ENCODE data around the gene CBY3. TPM values are rescaled to one million over a fixed set of nuclear protein-coding genes. Genes with fewer than 3 reads are reported as not detected.
"Not testable (repeated sequence)": the region's sequence is repeated elsewhere in the genome, so short reads cannot be mapped to it uniquely, and the experiment has no call there.

CBY3 gene
- total and polyA plus RNA-seq, 2 of the 4 experiments (the other 2 are of a cell fraction): 0.18 TPM; not detected in 1

DNA sequence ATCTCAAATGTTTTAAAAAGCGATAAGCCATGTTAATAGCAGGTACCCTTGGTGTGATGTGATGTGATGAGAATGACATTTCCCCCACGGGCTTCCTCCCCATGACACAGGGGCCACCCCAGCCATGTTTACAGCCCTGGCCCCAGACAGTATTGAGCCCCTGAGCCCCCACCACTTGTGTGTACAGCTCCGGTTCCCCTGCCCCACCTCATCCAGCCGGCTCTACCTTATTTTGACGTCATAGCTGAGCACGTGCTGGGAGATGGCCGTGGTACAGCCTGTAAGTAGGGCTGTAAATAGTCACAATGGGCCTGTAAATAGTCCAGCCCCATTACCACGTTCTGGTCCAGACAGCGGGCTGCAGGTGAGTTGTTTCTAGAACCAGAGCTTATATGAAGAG, 32.4 kb downstream of the CBY3 start:
- in situ Hi-C loops (cut with MboI; ENCODE audit: low sequenced_read_pairs) (no loop called here), intact Hi-C loops (cut with micrococcal nuclease) (no loop called here), dilution Hi-C loops (cut with HindIII; ENCODE audit: low sequenced_read_pairs, unreplicated experiment) (no loop called here)
- Histone ChIP-seq H3K18ac (ENCODE audit: low read depth, low read length) (no peak overlapping the region), H4K5ac (ENCODE audit: low read depth, low read length) (no peak overlapping the region), H3K23ac (ENCODE audit: low read depth, low read length) (no peak overlapping the region), H3K14ac (replicated peaks; ENCODE audit: low read depth, low read length) (no peak overlapping the region), H3K9me1 (ENCODE audit: insufficient read depth, low read length) (no peaks in the 10 kb centered on the region), H4K20me1 (ENCODE audit: insufficient read depth, low read length) (no peaks in the 10 kb centered on the region), H4K8ac (ENCODE audit: low read depth in 2 of 2, low read length in 2 of 2) (no peak overlapping the region), H2AFZ (replicated peaks; ENCODE audit: low read length, poor library complexity) (no peak overlapping the region), H3K4me2 (ENCODE audit: low read depth, low read length) (no peak overlapping the region), H2BK120ac (ENCODE audit: low read depth, low read length) (no peak overlapping the region), H3K27me3 (ENCODE audit: control insufficient read depth, insufficient read depth, low read length) (peaks cover 11% of the 10 kb centered on the region), H3K4ac (ENCODE audit: low read depth, low read length) (no peak overlapping the region), H4K91ac (ENCODE audit: insufficient read depth, low read depth, low read length) (no peak overlapping the region), H3K79me1 (ENCODE audit: low read depth in 1 of 2, low read length in 2 of 2) (no peaks in the 10 kb centered on the region), H2AK9ac (replicated peaks; ENCODE audit: low read depth, low read length, poor library complexity) (no peak overlapping the region), H3K36me3 (ENCODE audit: control insufficient read depth, insufficient read depth, low read length) (no peaks in the 10 kb centered on the region), H3K4me1 (ENCODE audit: control insufficient read depth, insufficient read depth, low read length) (no peaks in the 10 kb centered on the region), H2AK5ac (ENCODE audit: low read depth, low read length) (no peak overlapping the region), H2BK15ac (ENCODE audit: low read depth, low read length) (no peak overlapping the region), H3K4me3 (ENCODE audit: insufficient read depth, low read depth, low read length) (no peak overlapping the region), H2BK5ac (ENCODE audit: low read depth, low read length, poor library complexity, severe bottlenecking) (no peak overlapping the region), H3K56ac (ENCODE audit: extremely low read depth, insufficient read depth, low read length) (no peak overlapping the region), H3K27ac (ENCODE audit: insufficient read depth, low read length) (no peak overlapping the region), H3K9me3 (ENCODE audit: control insufficient read depth, insufficient read depth, low read length) (no peaks in the 10 kb centered on the region), H2BK20ac (ENCODE audit: low read depth, low read length) (no peak overlapping the region), H3K9ac (ENCODE audit: low read depth, low read length) (no peak overlapping the region)
- 48% methylated on average over 3 of the region's 9 CpGs; no CpG with 5 or more reads in 1 of the 2 experiments for WGBS, 2 experiments (ENCODE audit: extremely low coverage in 2 of 2, insufficient read length in 1 of 2)
- DNase-seq (no peak), ATAC-seq (ENCODE audit: low read depth) (no peak)
- BruUV-seq (replicated peaks): no TSS peak
- no peak for TF ChIP-seq MAZ (IDR thresholded peaks at IDR 0.05; ENCODE audit: borderline replicate concordance, low read depth, low read length)
- TF ChIP-seq, protein P1, sequence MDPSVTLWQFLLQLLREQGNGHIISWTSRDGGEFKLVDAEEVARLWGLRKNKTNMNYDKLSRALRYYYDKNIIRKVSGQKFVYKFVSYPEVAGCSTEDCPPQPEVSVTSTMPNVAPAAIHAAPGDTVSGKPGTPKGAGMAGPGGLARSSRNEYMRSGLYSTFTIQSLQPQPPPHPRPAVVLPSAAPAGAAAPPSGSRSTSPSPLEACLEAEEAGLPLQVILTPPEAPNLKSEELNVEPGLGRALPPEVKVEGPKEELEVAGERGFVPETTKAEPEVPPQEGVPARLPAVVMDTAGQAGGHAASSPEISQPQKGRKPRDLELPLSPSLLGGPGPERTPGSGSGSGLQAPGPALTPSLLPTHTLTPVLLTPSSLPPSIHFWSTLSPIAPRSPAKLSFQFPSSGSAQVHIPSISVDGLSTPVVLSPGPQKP (IDR thresholded peaks at IDR 0.05; ENCODE audit: borderline replicate concordance, low read depth, low read length): no peak
- ChIA-PET CTCF (no interaction called here), POLR2A (ENCODE audit: unreplicated experiment) (no interaction called here)

DNA sequence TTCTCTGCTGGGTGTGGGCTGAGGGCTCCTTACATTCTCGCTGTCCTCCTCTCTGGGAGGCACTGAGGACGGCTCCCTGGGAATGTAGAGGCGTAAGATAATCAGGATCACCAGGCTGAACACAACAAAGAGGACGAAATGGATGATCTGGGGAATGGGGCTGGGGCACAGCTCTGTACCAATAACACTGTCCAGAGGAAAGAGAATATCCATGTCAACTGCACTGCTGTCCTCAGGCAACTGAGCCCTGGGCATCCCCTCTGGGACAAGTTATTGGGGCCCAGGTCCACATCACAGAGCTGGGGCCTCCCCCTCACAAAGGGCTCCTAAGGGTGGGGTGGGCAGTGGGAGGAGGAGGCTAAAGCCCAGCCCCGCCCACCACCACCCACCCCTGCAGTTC, 36.1 kb downstream of the CBY3 start:
- H3K27ac ChIP-seq (ENCODE audit: insufficient read depth, low read length); BruUV-seq (replicated peaks); H3K4me2 ChIP-seq (ENCODE audit: low read depth, low read length); H2AK5ac ChIP-seq (ENCODE audit: low read depth, low read length); DNase-seq; H3K4me1 ChIP-seq (ENCODE audit: control insufficient read depth, insufficient read depth, low read length); H4K5ac ChIP-seq (ENCODE audit: low read depth, low read length); H3K4me3 ChIP-seq (ENCODE audit: insufficient read depth, low read depth, low read length); ATAC-seq (ENCODE audit: low read depth); H4K20me1 ChIP-seq (ENCODE audit: insufficient read depth, low read length); H3K79me1 ChIP-seq (ENCODE audit: low read depth in 1 of 2, low read length in 2 of 2); H2BK15ac ChIP-seq (ENCODE audit: low read depth, low read length); H2AK9ac ChIP-seq (replicated peaks; ENCODE audit: low read depth, low read length, poor library complexity); H3K23ac ChIP-seq (ENCODE audit: low read depth, low read length); H2BK20ac ChIP-seq (ENCODE audit: low read depth, low read length); H3K18ac ChIP-seq (ENCODE audit: low read depth, low read length); H3K9me3 ChIP-seq (ENCODE audit: control insufficient read depth, insufficient read depth, low read length); H4K8ac ChIP-seq (ENCODE audit: low read depth in 2 of 2, low read length in 2 of 2); H3K9ac ChIP-seq (ENCODE audit: low read depth, low read length); H4K91ac ChIP-seq (ENCODE audit: insufficient read depth, low read depth, low read length); H3K9me1 ChIP-seq (ENCODE audit: insufficient read depth, low read length); H3K56ac ChIP-seq (ENCODE audit: extremely low read depth, insufficient read depth, low read length); dilution Hi-C loops (cut with HindIII; ENCODE audit: low sequenced_read_pairs, unreplicated experiment); H2AFZ ChIP-seq (replicated peaks; ENCODE audit: low read length, poor library complexity); H3K14ac ChIP-seq (replicated peaks; ENCODE audit: low read depth, low read length); CTCF ChIA-PET; in situ Hi-C loops (cut with MboI; ENCODE audit: low sequenced_read_pairs); H2BK120ac ChIP-seq (ENCODE audit: low read depth, low read length); POLR2A ChIA-PET (ENCODE audit: unreplicated experiment); H2BK5ac ChIP-seq (ENCODE audit: low read depth, low read length, poor library complexity, severe bottlenecking); H3K4ac ChIP-seq (ENCODE audit: low read depth, low read length); H3K36me3 ChIP-seq (ENCODE audit: control insufficient read depth, insufficient read depth, low read length): not testable (repeated sequence)
- peaks cover 15% of the 10 kb centered on the region for H3K27me3 ChIP-seq (ENCODE audit: control insufficient read depth, insufficient read depth, low read length)
- WGBS, 2 experiments (ENCODE audit: extremely low coverage in 2 of 2, insufficient read length in 1 of 2): 20% methylated on average over 2 of the region's 5 CpGs; no CpG with 5 or more reads in 1 of the 2 experiments
- intact Hi-C loops (cut with micrococcal nuclease): loop anchor here (5.0 kb wide), 1 partner anchor 117 kb away; no protein-coding TSS in a partner anchor
